Peyer's patch (tissue), 4 donors: ENCODE data around the gene PBLD.

Source experiments
- CTCF ChIP-seq, 6 experiments: fragments of 450-650 bp in 4 of 6; fragments of 200-600 bp in 2 of 6; sonication (generic) in 1 of 6; IDR thresholded peaks; one replicate each; pipeline ENCODE4 v1.5.1; 2017 to 2019; ENCODE audit warnings: antibody characterized with exemption in 6 of 6, mild to moderate bottlenecking in 3 of 6, moderate library complexity in 1 of 6
- POLR2A ChIP-seq, 2 donors: fragments of 450-650 bp; IDR thresholded peaks; one replicate each; pipeline ENCODE4 v1.5.1; 2017; ENCODE audit warnings: antibody characterized with exemption in 2 of 2, mild to moderate bottlenecking in 2 of 2, moderate library complexity in 2 of 2

GRCh38 chr10:68249297-68249696 is 83.4 kb downstream of the PBLD start:
- TF ChIP-seq CTCF (IDR thresholded peaks at IDR 0.05) (no peak), POLR2A (IDR thresholded peaks at IDR 0.05) (no peak)
